ENCODE results near the gene ARID1B.

DNA sequence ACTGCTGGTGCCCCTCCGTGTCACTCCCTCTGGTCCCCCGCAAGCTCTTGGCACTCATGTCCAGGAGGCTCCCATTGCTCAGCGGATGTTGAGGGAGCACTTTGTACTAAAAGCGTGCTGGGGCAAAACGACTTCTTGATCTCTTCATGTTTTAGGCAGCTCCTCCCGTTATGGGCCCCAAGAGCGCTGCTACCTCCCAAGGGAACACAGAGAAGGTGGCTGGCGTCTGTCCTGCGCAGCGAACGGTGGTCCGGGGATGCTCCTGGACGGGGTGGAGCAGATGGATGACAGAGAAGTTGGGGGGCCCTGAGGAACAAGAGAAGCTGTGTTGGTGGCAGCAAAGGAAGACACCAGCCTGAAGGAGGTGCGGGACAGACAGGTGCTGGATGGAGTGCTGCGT lies 446.3 kb downstream of the ARID1B start:
- TF ChIP-seq, protein P1, sequence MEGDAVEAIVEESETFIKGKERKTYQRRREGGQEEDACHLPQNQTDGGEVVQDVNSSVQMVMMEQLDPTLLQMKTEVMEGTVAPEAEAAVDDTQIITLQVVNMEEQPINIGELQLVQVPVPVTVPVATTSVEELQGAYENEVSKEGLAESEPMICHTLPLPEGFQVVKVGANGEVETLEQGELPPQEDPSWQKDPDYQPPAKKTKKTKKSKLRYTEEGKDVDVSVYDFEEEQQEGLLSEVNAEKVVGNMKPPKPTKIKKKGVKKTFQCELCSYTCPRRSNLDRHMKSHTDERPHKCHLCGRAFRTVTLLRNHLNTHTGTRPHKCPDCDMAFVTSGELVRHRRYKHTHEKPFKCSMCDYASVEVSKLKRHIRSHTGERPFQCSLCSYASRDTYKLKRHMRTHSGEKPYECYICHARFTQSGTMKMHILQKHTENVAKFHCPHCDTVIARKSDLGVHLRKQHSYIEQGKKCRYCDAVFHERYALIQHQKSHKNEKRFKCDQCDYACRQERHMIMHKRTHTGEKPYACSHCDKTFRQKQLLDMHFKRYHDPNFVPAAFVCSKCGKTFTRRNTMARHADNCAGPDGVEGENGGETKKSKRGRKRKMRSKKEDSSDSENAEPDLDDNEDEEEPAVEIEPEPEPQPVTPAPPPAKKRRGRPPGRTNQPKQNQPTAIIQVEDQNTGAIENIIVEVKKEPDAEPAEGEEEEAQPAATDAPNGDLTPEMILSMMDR (IDR thresholded peaks at IDR 0.05), result no peak
- no peak for TF ChIP-seq POLR2A (IDR thresholded peaks at IDR 0.05)
- no peak for TF ChIP-seq POLR2AphosphoS5 (IDR thresholded peaks at IDR 0.05)
- no peak for TF ChIP-seq EP300 (IDR thresholded peaks at IDR 0.05)
